Central memory CD8-positive, alpha-beta T cell (primary cell): ENCODE results near the gene TULP1.

Experiments used
- ATAC-seq: fragments of 150-1000 bp; cut with Tn5 transposase; replicated peaks from 2 replicates; pipeline ENCODE4 v1.10.0; 2022; ENCODE audit warnings: mild to moderate bottlenecking, moderate FRiP score, moderate number of reproducible peaks; ENCODE audit not compliant: poor library complexity, severe bottlenecking; ENCODE audit errors: extremely low read depth
- DNase-seq, 2 donors: peaks; one replicate each; pipeline ENCODE4 v3.0.0; 2021; ENCODE audit warnings: low spot score in 2 of 2
- H3K27ac Mint-ChIP-seq: one replicate; pipeline ENCODE4 v1.8.0; 2022; ENCODE audit warnings: low read depth, mild to moderate bottlenecking, moderate library complexity, mixed read lengths
- H3K27me3 Mint-ChIP-seq: one replicate; pipeline ENCODE4 v1.8.0; 2022; ENCODE audit warnings: mixed read lengths
- H3K36me3 Mint-ChIP-seq: one replicate; pipeline ENCODE4 v1.8.0; 2022; ENCODE audit warnings: mild to moderate bottlenecking, moderate library complexity, mixed read lengths; ENCODE audit not compliant: insufficient read depth
- H3K4me1 Mint-ChIP-seq: one replicate; pipeline ENCODE4 v1.8.0; 2022; ENCODE audit warnings: mixed read lengths
- H3K4me3 Mint-ChIP-seq: one replicate; pipeline ENCODE4 v1.8.0; 2022; ENCODE audit warnings: mild to moderate bottlenecking, moderate library complexity, mixed read lengths
- H3K9me3 Mint-ChIP-seq: one replicate; pipeline ENCODE4 v1.8.0; 2022; ENCODE audit warnings: mixed read lengths

Gene TULP1

DNA sequence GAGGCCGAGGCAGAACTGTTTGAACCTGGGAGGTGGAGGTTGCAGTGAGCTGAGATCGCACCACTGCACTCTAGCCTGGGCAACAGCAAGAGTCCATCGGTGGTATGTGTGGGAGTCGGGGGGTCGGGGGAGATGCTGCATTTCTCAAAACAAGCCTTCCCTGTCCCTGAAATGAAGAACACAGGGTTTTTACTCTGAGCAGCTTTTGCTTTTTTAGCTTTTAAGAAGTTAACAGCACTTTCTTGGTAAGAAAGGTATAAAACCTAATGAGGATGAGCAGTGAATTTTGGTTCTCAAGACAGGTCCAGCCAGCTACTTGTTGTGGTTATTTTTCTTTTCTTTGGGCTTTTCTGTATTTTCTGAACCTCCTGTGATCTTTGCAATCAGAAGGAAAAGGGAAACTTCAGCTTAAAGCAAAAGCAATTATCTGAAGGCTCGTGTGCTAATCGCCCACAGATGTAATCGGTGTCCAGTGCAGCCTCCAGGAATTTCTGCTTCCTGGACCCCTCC lies 40.8 kb downstream of the TULP1 start:
- Mint-ChIP-seq H3K4me3 (no peak overlapping the region), H3K36me3 (peaks cover 46% of the 10 kb centered on the region), H3K9me3 (no peaks in the 10 kb centered on the region), H3K27me3 (no peaks in the 10 kb centered on the region), H3K4me1 (peaks cover 38% of the 10 kb centered on the region), H3K27ac (no peak overlapping the region)
- DNase-seq (no peak), ATAC-seq (no peak)

DNA sequence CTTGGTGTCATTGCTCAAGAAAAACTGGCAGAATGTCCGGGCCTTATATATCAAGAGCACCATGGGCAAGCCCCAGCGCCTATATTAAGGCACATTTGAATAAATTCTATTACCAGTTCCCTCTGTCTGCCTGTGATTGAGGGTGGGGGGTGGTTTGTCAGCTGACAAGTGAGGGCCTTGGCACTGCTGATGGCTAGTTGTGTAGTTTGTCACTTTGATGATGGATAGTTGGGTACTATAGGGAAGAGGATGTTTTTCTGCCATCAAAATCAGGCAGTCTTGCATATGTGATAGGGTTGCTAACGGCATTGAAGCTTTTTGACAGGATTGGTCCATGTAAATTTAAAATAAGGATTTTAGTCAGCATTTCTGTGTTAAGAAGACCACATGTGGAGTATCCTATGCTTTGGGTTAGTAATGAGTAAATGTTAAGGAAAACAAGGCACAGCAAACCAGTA lies 42.0 kb downstream of the TULP1 start:
- no peak for ATAC-seq
- peaks cover 38% of the 10 kb centered on the region for H3K4me1 Mint-ChIP-seq

DNA sequence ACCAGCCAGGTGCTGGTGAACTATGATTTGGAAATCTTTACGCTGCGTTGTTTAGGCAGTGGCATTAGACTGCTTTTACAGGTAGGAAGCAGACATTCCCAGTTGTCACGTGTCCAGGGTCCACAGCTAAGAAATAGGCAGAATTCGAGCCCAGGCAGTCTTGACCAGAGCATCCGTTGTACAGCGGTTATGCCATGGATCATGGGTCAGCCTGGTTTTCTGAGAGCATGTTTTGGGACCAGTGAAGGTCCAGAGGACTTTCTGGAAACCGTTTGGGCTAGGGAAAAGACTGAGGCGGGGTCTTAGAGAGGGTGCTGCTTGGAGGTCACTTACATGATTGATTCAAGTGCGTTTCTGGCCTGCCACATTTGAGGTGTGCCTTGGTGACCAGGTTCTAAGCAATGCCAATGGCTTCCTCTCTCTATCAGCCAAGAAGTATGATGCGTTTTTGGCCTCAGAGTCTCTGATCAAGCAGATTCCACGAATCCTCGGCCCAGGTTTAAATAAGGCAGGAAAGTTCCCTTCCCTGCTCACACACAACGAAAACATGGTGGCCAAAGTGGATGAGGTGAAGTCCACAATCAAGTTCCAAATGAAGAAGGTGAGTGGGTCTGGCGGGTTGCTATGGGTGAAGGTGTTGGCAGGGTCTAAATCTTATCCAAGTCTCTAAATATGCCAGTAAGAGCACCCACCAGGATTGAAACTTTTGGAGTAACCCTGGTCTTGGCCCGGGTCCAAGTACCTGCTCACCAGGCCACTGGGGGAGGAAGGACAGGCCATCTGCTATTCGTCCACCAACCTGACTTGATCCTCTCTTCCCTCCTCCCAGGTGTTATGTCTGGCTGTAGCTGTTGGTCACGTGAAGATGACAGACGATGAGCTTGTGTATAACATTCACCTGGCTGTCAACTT lies 42.7 kb downstream of the TULP1 start:
- no peaks in the 10 kb centered on the region for H3K27me3 Mint-ChIP-seq
- H3K27ac Mint-ChIP-seq = peak overlapping the region; percentile 96
- peaks cover 44% of the 10 kb centered on the region for H3K36me3 Mint-ChIP-seq
- peak overlapping the region; percentile 98 for H3K4me3 Mint-ChIP-seq
- H3K9me3 Mint-ChIP-seq = no peaks in the 10 kb centered on the region
- DNase-seq = no peak
- H3K4me1 Mint-ChIP-seq = peaks cover 38% of the 10 kb centered on the region
- ATAC-seq = no peak

More for the DNA sequence above, 42.0 kb downstream of the TULP1 start:
- DNase-seq = no peak
- H3K36me3 Mint-ChIP-seq = peaks cover 46% of the 10 kb centered on the region
- H3K27me3 Mint-ChIP-seq = no peaks in the 10 kb centered on the region
- no peaks in the 10 kb centered on the region for H3K9me3 Mint-ChIP-seq
- H3K27ac Mint-ChIP-seq = peak overlapping the region; percentile 96
- H3K4me3 Mint-ChIP-seq = peak overlapping the region; percentile 98

DNA sequence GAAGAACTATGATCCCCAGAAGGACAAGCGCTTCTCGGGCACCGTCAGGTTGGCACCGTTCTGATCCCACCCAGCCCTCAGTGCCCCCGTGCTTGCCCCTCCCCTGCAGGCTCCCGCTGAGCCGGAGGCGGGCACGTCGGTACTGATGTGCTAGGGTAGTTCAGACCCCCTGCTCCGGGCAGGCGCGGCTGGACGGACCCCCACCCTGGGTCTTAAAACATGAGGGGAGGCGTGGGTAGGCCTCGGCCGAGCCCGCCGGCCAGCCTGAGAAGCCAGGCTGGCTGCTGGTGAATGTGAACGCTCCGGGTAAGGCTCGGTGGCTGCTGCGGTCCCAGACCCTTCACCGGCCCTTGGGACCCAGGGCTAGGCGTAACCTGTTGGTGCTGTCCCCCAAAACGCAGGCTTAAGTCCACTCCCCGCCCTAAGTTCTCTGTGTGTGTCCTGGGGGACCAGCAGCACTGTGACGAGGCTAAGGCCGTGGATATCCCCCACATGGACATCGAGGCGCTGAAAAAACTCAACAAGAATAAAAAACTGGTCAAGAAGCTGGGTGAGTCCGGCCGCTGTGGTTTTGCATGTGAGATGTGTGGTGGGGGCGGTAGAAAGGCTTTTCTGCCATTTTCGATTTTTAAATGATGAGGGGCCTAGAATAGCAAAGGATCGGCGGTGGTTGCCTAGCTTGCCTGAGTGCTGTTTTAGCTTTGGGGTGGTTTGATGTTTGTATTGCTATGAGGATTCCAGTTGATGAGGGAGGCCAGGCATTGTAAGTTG lies 43.5 kb downstream of the TULP1 start:
- H3K4me1 Mint-ChIP-seq = peaks cover 38% of the 10 kb centered on the region
- no peaks in the 10 kb centered on the region for H3K9me3 Mint-ChIP-seq
- ATAC-seq (no peak), DNase-seq (no peak)
- H3K4me3 Mint-ChIP-seq = peak overlapping the region; percentile 98
- H3K36me3 Mint-ChIP-seq = peaks cover 46% of the 10 kb centered on the region
- H3K27me3 Mint-ChIP-seq = no peaks in the 10 kb centered on the region
- H3K27ac Mint-ChIP-seq = peak overlapping the region; percentile 96

DNA sequence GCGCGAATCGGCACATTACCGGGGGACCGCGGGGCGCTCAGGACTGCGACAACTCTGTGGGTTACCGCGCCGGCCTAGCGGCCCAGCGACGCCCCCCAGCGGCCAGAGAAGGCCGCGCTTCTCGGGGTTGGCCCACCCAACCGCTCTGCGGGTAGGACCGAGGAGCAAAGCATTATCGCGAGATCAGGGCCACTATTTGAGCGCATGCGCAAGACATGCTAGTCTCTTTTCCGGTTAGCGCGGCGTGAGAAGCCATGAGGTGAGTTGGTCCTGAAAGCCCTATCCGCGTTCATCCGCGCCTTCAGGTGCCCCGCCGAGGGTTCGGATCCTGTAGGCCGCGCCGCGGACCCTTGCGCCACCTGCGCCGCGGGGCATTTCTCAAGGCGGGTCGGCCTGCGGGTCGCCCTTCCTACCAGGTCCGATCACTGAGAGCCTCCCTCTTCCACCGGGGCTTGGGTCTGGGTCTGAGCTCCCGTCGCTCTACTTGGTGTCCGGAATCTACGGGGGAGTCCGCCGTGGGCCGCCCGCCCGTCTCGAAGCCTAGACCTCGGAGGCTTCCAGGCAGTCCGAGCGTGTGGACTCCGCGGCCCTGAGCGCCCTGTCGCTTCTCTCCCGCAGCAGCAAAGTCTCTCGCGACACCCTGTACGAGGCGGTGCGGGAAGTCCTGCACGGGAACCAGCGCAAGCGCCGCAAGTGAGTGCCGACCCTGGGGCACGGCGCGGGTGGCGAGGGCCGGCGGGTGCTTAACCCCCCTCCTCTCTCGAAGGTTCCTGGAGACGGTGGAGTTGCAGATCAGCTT lies 44.3 kb downstream of the TULP1 start, which contains the start of gene RPL10A:
Gene RPL10A, plus strand, starts transcription at position 221 of the 799 bp plus-strand sequence. Its CDS starts 34 bp downstream, at position 255.
- H3K27me3 Mint-ChIP-seq = no peaks in the 10 kb centered on the region
- DNase-seq (peak; percentile 86 to 94), ATAC-seq (peak; percentile 88)
- H3K4me3 Mint-ChIP-seq = peak within 1 kb of the TSS; percentile 98
- H3K36me3 Mint-ChIP-seq = peaks cover 46% of the 10 kb centered on the region
- H3K9me3 Mint-ChIP-seq = no peaks in the 10 kb centered on the region
- H3K4me1 Mint-ChIP-seq = peaks cover 38% of the 10 kb centered on the region
- H3K27ac Mint-ChIP-seq = peak within 1 kb of the TSS; percentile 96

DNA sequence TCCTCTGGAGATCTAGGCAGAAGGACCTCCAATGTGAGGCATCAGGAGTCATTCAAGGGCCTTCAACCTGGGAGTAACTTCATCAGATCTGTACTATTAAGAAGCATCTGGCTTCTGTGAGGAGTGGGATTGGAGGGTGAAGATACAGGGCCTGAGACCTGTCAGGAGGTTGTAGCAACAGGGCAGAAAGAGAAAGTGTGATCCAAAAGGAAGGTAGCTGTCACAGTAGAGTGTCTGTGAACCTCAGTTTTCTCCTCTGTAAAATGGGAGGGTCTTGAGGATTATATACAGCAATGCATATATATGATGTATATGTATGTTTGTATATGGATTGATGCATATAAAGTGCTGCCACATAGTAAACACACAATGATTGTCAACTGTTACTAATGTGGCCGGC lies 47.0 kb downstream of the TULP1 start:
- Mint-ChIP-seq H3K9me3 (no peaks in the 10 kb centered on the region), H3K36me3 (peaks cover 29% of the 10 kb centered on the region), H3K27ac (no peak overlapping the region), H3K4me3 (no peak overlapping the region), H3K27me3 (no peaks in the 10 kb centered on the region), H3K4me1 (peaks cover 34% of the 10 kb centered on the region)
- no peak for ATAC-seq
- DNase-seq = no peak

DNA sequence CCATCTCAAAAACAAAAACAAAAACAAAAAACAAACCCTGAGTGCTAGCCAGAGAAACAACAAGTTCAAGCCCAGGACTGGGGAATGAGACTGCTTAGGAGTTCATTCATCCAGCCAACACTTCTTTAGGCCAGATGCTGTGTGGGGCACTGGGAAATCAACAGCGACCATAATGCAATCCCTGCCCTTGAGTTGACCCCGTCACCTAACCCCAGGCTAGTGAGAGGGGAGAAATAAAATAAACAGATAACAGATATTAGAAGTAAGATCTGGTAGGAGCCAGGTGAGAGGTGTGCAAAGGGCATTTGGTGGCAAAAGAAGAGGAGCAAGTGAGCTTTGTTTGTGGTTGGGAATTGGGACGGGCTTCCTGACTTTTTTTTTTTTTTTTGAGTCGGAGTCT lies 49.4 kb downstream of the TULP1 start:
- Mint-ChIP-seq H3K4me3 (no peak overlapping the region), H3K27ac (no peak overlapping the region), H3K36me3 (peaks cover 14% of the 10 kb centered on the region), H3K27me3 (no peaks in the 10 kb centered on the region), H3K9me3 (no peaks in the 10 kb centered on the region), H3K4me1 (peaks cover 10% of the 10 kb centered on the region)
- no peak for DNase-seq
- ATAC-seq = no peak

DNA sequence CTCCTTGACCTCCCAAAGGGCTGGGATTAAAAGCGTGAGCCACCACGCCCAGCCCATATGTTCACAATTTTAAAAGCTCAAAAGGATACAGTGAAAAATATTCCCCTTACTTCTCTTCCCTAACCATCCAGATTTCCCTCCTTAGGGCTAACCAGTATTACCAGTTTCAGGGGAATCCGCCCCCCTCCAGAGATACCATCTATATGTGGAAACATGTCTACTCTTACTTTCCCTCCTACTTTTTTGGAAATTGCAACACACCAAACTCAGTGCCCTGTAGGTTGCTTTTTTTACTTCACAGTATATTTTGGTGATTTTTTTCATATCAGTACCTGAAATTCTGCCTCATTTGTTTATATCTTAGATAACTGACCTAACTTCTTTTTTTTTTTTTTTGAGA lies 51.4 kb downstream of the TULP1 start:
- no peak overlapping the region for H3K4me3 Mint-ChIP-seq
- ATAC-seq (no peak), DNase-seq (no peak)
- peaks cover 12% of the 10 kb centered on the region for H3K36me3 Mint-ChIP-seq
- no peak overlapping the region for H3K27ac Mint-ChIP-seq
- H3K9me3 Mint-ChIP-seq = no peaks in the 10 kb centered on the region
- H3K4me1 Mint-ChIP-seq = no peaks in the 10 kb centered on the region
- no peaks in the 10 kb centered on the region for H3K27me3 Mint-ChIP-seq

DNA sequence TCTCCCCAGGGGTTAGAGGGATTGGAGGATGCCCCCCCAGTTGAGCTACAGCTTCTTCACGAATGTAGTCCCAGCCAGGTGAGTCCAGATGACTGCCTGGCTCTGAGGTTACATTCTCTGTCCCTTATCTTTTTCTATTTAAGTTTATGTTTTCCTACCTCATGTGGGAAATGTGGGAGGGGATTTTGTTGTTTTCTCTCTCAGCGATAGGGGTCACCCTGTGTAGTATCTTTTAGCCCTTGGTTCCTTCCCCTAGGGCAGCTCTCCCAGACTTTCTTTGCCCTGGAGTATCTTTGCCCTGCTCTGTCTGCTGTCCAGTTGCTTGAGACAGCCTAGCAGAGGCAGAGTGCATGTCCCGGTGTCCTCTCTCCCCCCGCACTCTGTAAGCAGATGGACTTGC lies 54.8 kb downstream of the TULP1 start:
- Mint-ChIP-seq H3K36me3 (peaks cover 15% of the 10 kb centered on the region), H3K9me3 (no peaks in the 10 kb centered on the region), H3K27me3 (no peaks in the 10 kb centered on the region), H3K4me1 (peaks cover 23% of the 10 kb centered on the region), H3K4me3 (no peak overlapping the region), H3K27ac (no peak overlapping the region)
- ATAC-seq (no peak), DNase-seq (no peak)

DNA sequence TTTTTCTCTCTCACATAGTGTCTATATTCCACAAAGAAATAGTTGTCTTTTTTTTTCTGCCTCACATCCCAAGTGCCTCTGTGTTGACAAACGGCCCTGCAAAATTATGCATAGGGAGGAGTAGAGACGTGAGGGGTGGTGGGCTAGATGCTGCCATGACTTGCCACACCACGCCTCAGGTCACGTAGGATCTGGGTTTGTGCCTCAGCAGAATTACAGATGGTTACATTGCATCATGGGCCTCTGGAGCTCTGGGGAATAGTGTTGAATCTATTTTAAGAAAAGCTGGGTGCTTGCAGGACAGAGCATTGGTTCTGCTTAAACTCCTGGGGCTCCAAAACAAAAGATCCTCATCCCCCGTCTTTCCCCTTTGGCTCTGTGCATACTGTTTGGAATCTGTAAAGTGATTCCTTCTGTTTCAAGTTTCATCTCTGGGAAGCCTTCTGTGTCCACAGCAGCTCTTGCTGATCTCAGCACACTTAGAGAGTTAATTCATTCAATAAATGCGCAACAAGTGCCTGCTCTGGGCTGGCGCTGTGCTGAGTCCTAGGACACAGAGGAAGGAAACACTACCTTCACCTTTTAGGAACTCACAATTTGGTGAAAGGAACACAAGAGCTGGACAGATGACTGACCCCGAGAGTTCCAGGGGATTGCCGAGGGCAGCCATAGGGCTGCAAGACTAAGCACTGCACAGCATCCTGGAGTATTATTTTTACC lies 58.1 kb downstream of the TULP1 start:
- ATAC-seq = no peak
- Mint-ChIP-seq H3K4me1 (peaks cover 38% of the 10 kb centered on the region), H3K27me3 (no peaks in the 10 kb centered on the region), H3K4me3 (no peak overlapping the region), H3K27ac (no peak overlapping the region), H3K9me3 (no peaks in the 10 kb centered on the region), H3K36me3 (peaks cover 14% of the 10 kb centered on the region)
- no peak for DNase-seq

DNA sequence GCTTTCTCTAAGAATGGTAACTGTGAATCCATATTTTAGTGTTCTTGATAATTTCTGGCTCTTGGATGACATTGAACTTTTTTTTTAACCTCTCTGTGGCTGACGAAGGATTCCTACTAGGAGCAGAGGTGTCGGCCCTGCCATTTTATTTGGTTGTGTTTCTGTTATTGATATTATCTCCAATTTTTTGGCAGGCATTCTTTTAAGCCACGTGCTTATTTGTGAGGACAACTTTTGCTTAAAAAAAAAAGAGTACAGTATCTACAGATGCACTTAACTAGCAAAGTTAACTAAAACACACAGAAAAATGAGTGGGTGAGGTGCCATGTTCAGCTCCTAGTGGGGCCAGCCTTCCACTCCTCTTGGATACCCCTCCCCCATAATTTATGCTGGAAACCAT lies 59.5 kb downstream of the TULP1 start:
- peaks cover 8% of the 10 kb centered on the region for H3K36me3 Mint-ChIP-seq

More for the DNA sequence above, 59.5 kb downstream of the TULP1 start:
- Mint-ChIP-seq H3K9me3 (no peaks in the 10 kb centered on the region), H3K4me3 (peak overlapping the region; percentile 81), H3K27me3 (no peaks in the 10 kb centered on the region), H3K27ac (no peak overlapping the region), H3K4me1 (peaks cover 41% of the 10 kb centered on the region)
- ATAC-seq = no peak
- no peak for DNase-seq
